HepG2 (cell line): ENCODE results near the gene SLC25A18. TPM values are rescaled to one million over a fixed set of nuclear protein-coding genes. Genes with fewer than 3 reads are reported as not detected.

ENCODE experiments used
- AFF4 ChIP-seq: sonication (generic); formaldehyde crosslinking; IDR thresholded peaks from 2 replicates; pipeline ENCODE4 v1.4.0; 2020; ENCODE audit warnings: missing genetic modification reagents
- ELK4 ChIP-seq: sonication (generic); formaldehyde crosslinking; IDR thresholded peaks from 2 replicates; pipeline ENCODE4 v1.9.0; 2021; ENCODE audit warnings: missing genetic modification reagents, borderline replicate concordance
- FOXO1 ChIP-seq: sonication (generic); formaldehyde crosslinking; IDR thresholded peaks from 2 replicates; pipeline ENCODE4 v1.4.0; 2020; ENCODE audit warnings: missing genetic modification reagents
- HDAC1 ChIP-seq: sonication (generic); formaldehyde crosslinking; IDR thresholded peaks from 2 replicates; pipeline ENCODE4 v1.5.1; 2020; ENCODE audit warnings: mild to moderate bottlenecking, missing genetic modification reagents
- IRX3 ChIP-seq: sonication (generic); formaldehyde crosslinking; IDR thresholded peaks from 2 replicates; pipeline ENCODE4 v1.8.1; 2023; ENCODE audit warnings: mild to moderate bottlenecking, low read depth, missing genetic modification reagents, borderline replicate concordance
- MZF1 ChIP-seq: sonication (generic); formaldehyde crosslinking; IDR thresholded peaks from 2 replicates; pipeline ENCODE4 v1.8.1; 2023; ENCODE audit warnings: mild to moderate bottlenecking, missing genetic modification reagents, borderline replicate concordance
- NCOA1 ChIP-seq: sonication (generic); formaldehyde crosslinking; IDR thresholded peaks from 2 replicates; pipeline ENCODE4 v1.9.0; 2021; ENCODE audit warnings: missing genetic modification reagents
- ZFP36L1 ChIP-seq: sonication (generic); formaldehyde crosslinking; IDR thresholded peaks from 2 replicates; pipeline ENCODE4 v1.8.0; 2022; ENCODE audit warnings: mild to moderate bottlenecking, missing genetic modification reagents, moderate library complexity
- ZNF460 ChIP-seq: sonication (generic); formaldehyde crosslinking; IDR thresholded peaks from 2 replicates; pipeline ENCODE4 v1.5.1; 2020; ENCODE audit warnings: missing genetic modification reagents, mild to moderate bottlenecking, borderline replicate concordance
- ZNF576 ChIP-seq: sonication (generic); formaldehyde crosslinking; IDR thresholded peaks from 2 replicates; pipeline ENCODE4 v1.4.0; 2020; ENCODE audit warnings: mild to moderate bottlenecking, missing genetic modification reagents
- polyA plus RNA-seq, 8 experiments: library from polyadenylated mRNA; depleted of rRNA in 3 of 8; stranded (reverse) in 7 of 8; unstranded in 1 of 8; fragments of >200 nt; fragmentation: Illumina TruSeq in 4 of 8; extraction: Trizol in 4 of 8; gene quantifications; 2 replicates each; pipeline versions ENCODE4 v1.2.1 to v1.2.3, GENCODE V29; 2011 to 2016; ENCODE audit warnings: low read depth in 4 of 8, missing spikeins in 1 of 8, mixed read lengths in 1 of 8; ENCODE audit not compliant: insufficient read depth in 1 of 8
- total RNA-seq, 5 experiments: library from RNA; depleted of rRNA; stranded (reverse); fragments of >200 nt; fragmentation: Illumina TruSeq; extraction: Trizol; gene quantifications; 2 replicates each; pipeline ENCODE4 v1.2.3, GENCODE V29; 2016; ENCODE audit warnings: low read depth in 1 of 5
- TF ChIP-seq, protein P1 (sequence below): sonication (generic); formaldehyde crosslinking; IDR thresholded peaks from 2 replicates; pipeline ENCODE4 v1.4.0; 2020; ENCODE audit warnings: missing genetic modification reagents, borderline replicate concordance
- TF ChIP-seq, protein P2 (sequence below): sonication (generic); formaldehyde crosslinking; IDR thresholded peaks from 2 replicates; pipeline ENCODE4 v1.4.0; 2020; ENCODE audit warnings: missing genetic modification reagents, borderline replicate concordance
- TF ChIP-seq, protein P3 (sequence below), 2 experiments: IDR thresholded peaks; 2 replicates each; pipeline ENCODE4 v1.6.1; 2011 to 2012; ENCODE audit warnings: low read length in 2 of 2, borderline replicate concordance in 1 of 2, low read depth in 1 of 2, mild to moderate bottlenecking in 1 of 2, moderate library complexity in 1 of 2

The SLC25A18 gene
- total and polyA plus RNA-seq, 2 of the 13 experiments (the other 11 are each of a cell fraction or from before 2014, with no cell fraction given), result 0.28 to 0.75 TPM

- TF ChIP-seq AFF4 (CRISPR knock-in tag) (no peak; the same call in 1 of the 2 replicates), ZNF576 (CRISPR knock-in tag) (no peak), IRX3 (CRISPR knock-in tag) (peak; percentile 55; the same call in 1 of the 2 replicates), ZFP36L1 (CRISPR knock-in tag) (peak; percentile 54; the same call in 1 of the 2 replicates), ELK4 (CRISPR knock-in tag) (peak; percentile 64; the same call in 1 of the 2 replicates), HDAC1 (peak; percentile 65; the same call in 1 of the 2 replicates), ZNF460 (CRISPR knock-in tag) (no peak; the same call in 1 of the 2 replicates), MZF1 (CRISPR knock-in tag) (no peak), FOXO1 (CRISPR knock-in tag) (0 out of 2 replicates have a peak, but pooled peaks have one; percentile 24), NCOA1 (CRISPR knock-in tag) (no peak)
- TF ChIP-seq, protein P1, sequence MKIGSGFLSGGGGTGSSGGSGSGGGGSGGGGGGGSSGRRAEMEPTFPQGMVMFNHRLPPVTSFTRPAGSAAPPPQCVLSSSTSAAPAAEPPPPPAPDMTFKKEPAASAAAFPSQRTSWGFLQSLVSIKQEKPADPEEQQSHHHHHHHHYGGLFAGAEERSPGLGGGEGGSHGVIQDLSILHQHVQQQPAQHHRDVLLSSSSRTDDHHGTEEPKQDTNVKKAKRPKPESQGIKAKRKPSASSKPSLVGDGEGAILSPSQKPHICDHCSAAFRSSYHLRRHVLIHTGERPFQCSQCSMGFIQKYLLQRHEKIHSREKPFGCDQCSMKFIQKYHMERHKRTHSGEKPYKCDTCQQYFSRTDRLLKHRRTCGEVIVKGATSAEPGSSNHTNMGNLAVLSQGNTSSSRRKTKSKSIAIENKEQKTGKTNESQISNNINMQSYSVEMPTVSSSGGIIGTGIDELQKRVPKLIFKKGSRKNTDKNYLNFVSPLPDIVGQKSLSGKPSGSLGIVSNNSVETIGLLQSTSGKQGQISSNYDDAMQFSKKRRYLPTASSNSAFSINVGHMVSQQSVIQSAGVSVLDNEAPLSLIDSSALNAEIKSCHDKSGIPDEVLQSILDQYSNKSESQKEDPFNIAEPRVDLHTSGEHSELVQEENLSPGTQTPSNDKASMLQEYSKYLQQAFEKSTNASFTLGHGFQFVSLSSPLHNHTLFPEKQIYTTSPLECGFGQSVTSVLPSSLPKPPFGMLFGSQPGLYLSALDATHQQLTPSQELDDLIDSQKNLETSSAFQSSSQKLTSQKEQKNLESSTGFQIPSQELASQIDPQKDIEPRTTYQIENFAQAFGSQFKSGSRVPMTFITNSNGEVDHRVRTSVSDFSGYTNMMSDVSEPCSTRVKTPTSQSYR (CRISPR knock-in tag), result no peak; the same call in 1 of the 2 replicates
- TF ChIP-seq, protein P2, sequence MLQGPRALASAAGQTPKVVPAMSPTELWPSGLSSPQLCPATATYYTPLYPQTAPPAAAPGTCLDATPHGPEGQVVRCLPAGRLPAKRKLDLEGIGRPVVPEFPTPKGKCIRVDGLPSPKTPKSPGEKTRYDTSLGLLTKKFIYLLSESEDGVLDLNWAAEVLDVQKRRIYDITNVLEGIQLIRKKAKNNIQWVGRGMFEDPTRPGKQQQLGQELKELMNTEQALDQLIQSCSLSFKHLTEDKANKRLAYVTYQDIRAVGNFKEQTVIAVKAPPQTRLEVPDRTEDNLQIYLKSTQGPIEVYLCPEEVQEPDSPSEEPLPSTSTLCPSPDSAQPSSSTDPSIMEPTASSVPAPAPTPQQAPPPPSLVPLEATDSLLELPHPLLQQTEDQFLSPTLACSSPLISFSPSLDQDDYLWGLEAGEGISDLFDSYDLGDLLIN, result 0 out of 2 replicates have a peak, but pooled peaks have one; percentile 45
- TF ChIP-seq, protein P3, sequence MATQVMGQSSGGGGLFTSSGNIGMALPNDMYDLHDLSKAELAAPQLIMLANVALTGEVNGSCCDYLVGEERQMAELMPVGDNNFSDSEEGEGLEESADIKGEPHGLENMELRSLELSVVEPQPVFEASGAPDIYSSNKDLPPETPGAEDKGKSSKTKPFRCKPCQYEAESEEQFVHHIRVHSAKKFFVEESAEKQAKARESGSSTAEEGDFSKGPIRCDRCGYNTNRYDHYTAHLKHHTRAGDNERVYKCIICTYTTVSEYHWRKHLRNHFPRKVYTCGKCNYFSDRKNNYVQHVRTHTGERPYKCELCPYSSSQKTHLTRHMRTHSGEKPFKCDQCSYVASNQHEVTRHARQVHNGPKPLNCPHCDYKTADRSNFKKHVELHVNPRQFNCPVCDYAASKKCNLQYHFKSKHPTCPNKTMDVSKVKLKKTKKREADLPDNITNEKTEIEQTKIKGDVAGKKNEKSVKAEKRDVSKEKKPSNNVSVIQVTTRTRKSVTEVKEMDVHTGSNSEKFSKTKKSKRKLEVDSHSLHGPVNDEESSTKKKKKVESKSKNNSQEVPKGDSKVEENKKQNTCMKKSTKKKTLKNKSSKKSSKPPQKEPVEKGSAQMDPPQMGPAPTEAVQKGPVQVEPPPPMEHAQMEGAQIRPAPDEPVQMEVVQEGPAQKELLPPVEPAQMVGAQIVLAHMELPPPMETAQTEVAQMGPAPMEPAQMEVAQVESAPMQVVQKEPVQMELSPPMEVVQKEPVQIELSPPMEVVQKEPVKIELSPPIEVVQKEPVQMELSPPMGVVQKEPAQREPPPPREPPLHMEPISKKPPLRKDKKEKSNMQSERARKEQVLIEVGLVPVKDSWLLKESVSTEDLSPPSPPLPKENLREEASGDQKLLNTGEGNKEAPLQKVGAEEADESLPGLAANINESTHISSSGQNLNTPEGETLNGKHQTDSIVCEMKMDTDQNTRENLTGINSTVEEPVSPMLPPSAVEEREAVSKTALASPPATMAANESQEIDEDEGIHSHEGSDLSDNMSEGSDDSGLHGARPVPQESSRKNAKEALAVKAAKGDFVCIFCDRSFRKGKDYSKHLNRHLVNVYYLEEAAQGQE (IDR thresholded peaks at IDR 0.05; ENCODE audit: borderline replicate concordance in 1 of 2, low read depth in 1 of 2, low read length in 2 of 2), result peak in 1 of 2 experiments; percentile 45; a peak in 1 of 4 replicates
These were observed 75.3 kb downstream of the SLC25A18 start, which contains the start of gene BCL2L13 (continued) for GRCh38 chr22:17638432-17639246.
